Measurements from ENCODE around the gene ITGAD.

ITGAD gene

GRCh38 chr16:31420037-31420436 lies 26.9 kb downstream of the ITGAD start:
- TF ChIP-seq CTCF (IDR thresholded peaks at IDR 0.05; ENCODE audit: low read depth, low read length): no peak
- no peak for TF ChIP-seq EZH2phosphoT487 (IDR thresholded peaks at IDR 0.05; ENCODE audit: low read depth)
- Histone ChIP-seq H3K27ac (ENCODE audit: low read length) (no peak overlapping the region), H3K4me2 (ENCODE audit: low read length) (no peak overlapping the region), H3K9me3 (ENCODE audit: insufficient read depth, low read length) (no peaks in the 10 kb centered on the region), H2AFZ (ENCODE audit: low read depth, low read length) (no peak overlapping the region), H3K27me3 (ENCODE audit: low read depth, low read length) (peaks cover 7% of the 10 kb centered on the region; the same call in 1 of the 2 replicates), H3K4me1 (ENCODE audit: low read length) (no peaks in the 10 kb centered on the region), H3K4me3 (ENCODE audit: low read length) (no peak overlapping the region), H3K36me3 (replicated peaks; ENCODE audit: low read depth, low read length) (no peaks in the 10 kb centered on the region), H3K79me2 (ENCODE audit: low read length) (no peaks in the 10 kb centered on the region), H3K9ac (ENCODE audit: low read length) (no peak overlapping the region), H4K20me1 (ENCODE audit: insufficient read depth, low read length) (no peaks in the 10 kb centered on the region)

GRCh38 chr16:31421587-31421986 lies 28.5 kb downstream of the ITGAD start:
- Histone ChIP-seq H3K4me2 (ENCODE audit: low read length) (no peak overlapping the region), H3K4me3 (ENCODE audit: low read length) (no peak overlapping the region), H3K4me1 (ENCODE audit: low read length) (no peaks in the 10 kb centered on the region), H2AFZ (ENCODE audit: low read depth, low read length) (no peak overlapping the region), H3K79me2 (ENCODE audit: low read length) (no peaks in the 10 kb centered on the region), H3K36me3 (replicated peaks; ENCODE audit: low read depth, low read length) (no peaks in the 10 kb centered on the region), H4K20me1 (ENCODE audit: insufficient read depth, low read length) (no peaks in the 10 kb centered on the region), H3K9me3 (ENCODE audit: insufficient read depth, low read length) (no peaks in the 10 kb centered on the region), H3K9ac (ENCODE audit: low read length) (no peak overlapping the region), H3K27me3 (ENCODE audit: low read depth, low read length) (0 out of 2 replicates have a peak, but pooled peaks cover 4% of the 10 kb centered on the region), H3K27ac (ENCODE audit: low read length) (no peak overlapping the region)
- no peak for TF ChIP-seq CTCF (IDR thresholded peaks at IDR 0.05; ENCODE audit: low read depth, low read length)
- no peak for TF ChIP-seq EZH2phosphoT487 (IDR thresholded peaks at IDR 0.05; ENCODE audit: low read depth)

GRCh38 chr16:31423241-31423640 lies 30.1 kb downstream of the ITGAD start:
- H2AFZ ChIP-seq (ENCODE audit: low read depth, low read length): no peak overlapping the region
- TF ChIP-seq EZH2phosphoT487 (IDR thresholded peaks at IDR 0.05; ENCODE audit: low read depth) (no peak), CTCF (IDR thresholded peaks at IDR 0.05; ENCODE audit: low read depth, low read length) (no peak)

GRCh38 chr16:31423801-31424200 lies 30.7 kb downstream of the ITGAD start:
- Histone ChIP-seq H3K79me2 (ENCODE audit: low read length) (no peaks in the 10 kb centered on the region), H3K4me2 (ENCODE audit: low read length) (no peak overlapping the region), H3K4me3 (ENCODE audit: low read length) (no peak overlapping the region), H3K4me1 (ENCODE audit: low read length) (no peaks in the 10 kb centered on the region), H3K36me3 (replicated peaks; ENCODE audit: low read depth, low read length) (no peaks in the 10 kb centered on the region), H3K9ac (ENCODE audit: low read length) (no peak overlapping the region), H3K27me3 (ENCODE audit: low read depth, low read length) (0 out of 2 replicates have a peak, but pooled peaks cover 4% of the 10 kb centered on the region), H2AFZ (ENCODE audit: low read depth, low read length) (no peak overlapping the region), H3K9me3 (ENCODE audit: insufficient read depth, low read length) (no peaks in the 10 kb centered on the region), H3K27ac (ENCODE audit: low read length) (no peak overlapping the region), H4K20me1 (ENCODE audit: insufficient read depth, low read length) (no peaks in the 10 kb centered on the region)
- TF ChIP-seq CTCF (IDR thresholded peaks at IDR 0.05; ENCODE audit: low read depth, low read length) (no peak), EZH2phosphoT487 (IDR thresholded peaks at IDR 0.05; ENCODE audit: low read depth) (no peak)

More at GRCh38 chr16:31423241-31423640, 30.1 kb downstream of the ITGAD start:
- Histone ChIP-seq H3K4me1 (ENCODE audit: low read length) (no peaks in the 10 kb centered on the region), H3K79me2 (ENCODE audit: low read length) (no peaks in the 10 kb centered on the region), H4K20me1 (ENCODE audit: insufficient read depth, low read length) (no peaks in the 10 kb centered on the region), H3K36me3 (replicated peaks; ENCODE audit: low read depth, low read length) (no peaks in the 10 kb centered on the region), H3K4me2 (ENCODE audit: low read length) (no peak overlapping the region), H3K4me3 (ENCODE audit: low read length) (no peak overlapping the region), H3K27me3 (ENCODE audit: low read depth, low read length) (0 out of 2 replicates have a peak, but pooled peaks cover 4% of the 10 kb centered on the region), H3K9me3 (ENCODE audit: insufficient read depth, low read length) (no peaks in the 10 kb centered on the region), H3K27ac (ENCODE audit: low read length) (no peak overlapping the region), H3K9ac (ENCODE audit: low read length) (no peak overlapping the region)

Measured in OCI-LY3 (cell line).